HG03060 (cell line): ENCODE measurements around the gene CSN3.

Experiments used
- ATAC-seq: cut with Tn5 transposase; IDR thresholded peaks from one replicate; pipeline ENCODE4 v1.9.1; 2021; ENCODE audit warnings: low read depth, moderate number of reproducible peaks; ENCODE audit not compliant: unreplicated experiment

CSN3 gene

GRCh38 chr4:70288651-70289050 is 46.3 kb downstream of the CSN3 start:
- ATAC-seq = no peak

- ATAC-seq = no peak
These were observed 48.9 kb downstream of the CSN3 start for GRCh38 chr4:70291341-70291740.

GRCh38 chr4:70297576-70297975 is 55.2 kb downstream of the CSN3 start:
- no peak for ATAC-seq

GRCh38 chr4:70298051-70298450 is 55.7 kb downstream of the CSN3 start:
- ATAC-seq = no peak

- no peak for ATAC-seq
These were observed 57.2 kb downstream of the CSN3 start for GRCh38 chr4:70299643-70300042.

GRCh38 chr4:70300215-70300614 is 57.8 kb downstream of the CSN3 start:
- no peak for ATAC-seq
